Measurements from ENCODE around the gene SPATA6L. TPM values are rescaled to one million over a fixed set of nuclear protein-coding genes. Genes with fewer than 3 reads are reported as not detected.

SPATA6L gene
- total and polyA plus RNA-seq, 10 of the 15 experiments (the other 5 are each of a cell fraction or from before 2014, with no cell fraction given), result 0.37 to 1.6 (median 0.91) TPM

- in situ Hi-C loops (cut with MboI), result no loop called here
- no peaks in the 10 kb centered on the region for H3K9me3 ChIP-seq (replicated peaks; ENCODE audit: control insufficient read depth, insufficient read depth, low read length)
- H3K4me3 ChIP-seq, result no peak overlapping the region
- no TSS peak for BruUV-seq (replicated peaks)
- no peak overlapping the region for H3K4me2 ChIP-seq (ENCODE audit: control insufficient read depth, insufficient read depth)
- ATAC-seq (no peak), DNase-seq (ENCODE audit: low read depth, low spot score) (no peak), FAIRE-seq (no peak)
- TF ChIP-seq IRF3 (IDR thresholded peaks at IDR 0.05) (no peak), CBX5 (IDR thresholded peaks at IDR 0.05; ENCODE audit: low read depth) (no peak), BACH1 (IDR thresholded peaks at IDR 0.05; ENCODE audit: borderline replicate concordance) (no peak), ZBED1 (IDR thresholded peaks at IDR 0.05; ENCODE audit: borderline replicate concordance) (no peak), ZNF622 (IDR thresholded peaks at IDR 0.05) (no peak), ZNF384 (IDR thresholded peaks at IDR 0.05; ENCODE audit: borderline replicate concordance, low read depth, low read length) (no peak), RB1 (IDR thresholded peaks at IDR 0.05; ENCODE audit: borderline replicate concordance) (no peak), YY1 (IDR thresholded peaks at IDR 0.05; ENCODE audit: low read depth, low read length) (no peak), EED (IDR thresholded peaks at IDR 0.05; ENCODE audit: low read depth) (no peak), RAD51 (IDR thresholded peaks at IDR 0.05) (no peak), USF2 (IDR thresholded peaks at IDR 0.05; ENCODE audit: borderline replicate concordance, low read depth, low read length) (no peak), POLR2A (IDR thresholded peaks at IDR 0.05; ENCODE audit: low read depth, low read length) (no peak)
- H3K4me1 ChIP-seq (ENCODE audit: control insufficient read depth, insufficient read depth, low read length), result peaks cover 2% of the 10 kb centered on the region; the same call in 1 of the 2 replicates
- H2AFZ ChIP-seq (ENCODE audit: control insufficient read depth, low read depth, low read length), result no peak overlapping the region
- intact Hi-C loops (cut with micrococcal nuclease; ENCODE audit: unreplicated experiment), result no loop called here
- H3K27ac ChIP-seq (ENCODE audit: control insufficient read depth, insufficient read depth), result no peak overlapping the region
- no peaks in the 10 kb centered on the region for H3K27me3 ChIP-seq (replicated peaks in 1 of 2; ENCODE audit: control insufficient read depth in 2 of 2, insufficient read depth in 2 of 2, low read length in 1 of 2)
- H3K9ac ChIP-seq (ENCODE audit: control insufficient read depth, insufficient read depth, low read length), result no peak overlapping the region
- CTCF ChIA-PET, result interaction anchor here (1.0 kb wide), 1 partner anchor 17 kb away, joined by 3 read pairs; no protein-coding TSS in a partner anchor
- no peaks in the 10 kb centered on the region for H3K79me2 ChIP-seq (ENCODE audit: control insufficient read depth, insufficient read depth, low read length)
- RAD21 ChIA-PET (ENCODE audit: unreplicated experiment), result no interaction called here
- no peaks in the 10 kb centered on the region for H4K20me1 ChIP-seq (ENCODE audit: control insufficient read depth, insufficient read depth)
- SMC1A ChIA-PET (ENCODE audit: uncharacterized antibody, unreplicated experiment), result interaction anchor here (1.0 kb wide), 1 partner anchor 36 kb away, joined by 3 read pairs; no protein-coding TSS in a partner anchor
- H3K36me3 ChIP-seq (ENCODE audit: control insufficient read depth in 2 of 2, insufficient read depth in 2 of 2, low read length in 1 of 2), result peaks cover 2 to 26% of the 10 kb centered on the region in 2 experiments; a peak in 3 of 4 replicates
- POLR2A ChIA-PET, result no interaction called here
Observed at GRCh38 chr9:4569101-4569500, 97.2 kb downstream of the SPATA6L start.

Data from GM12878 (cell line).